NCI-H2107 (cell line): Measurements from ENCODE around the gene PRKAG1.

ENCODE experiments used
- DNase-seq: peaks from one replicate; lab custom pipeline; 2025; lab: John Stamatoyannopoulos, UW

The PRKAG1 gene

DNA sequence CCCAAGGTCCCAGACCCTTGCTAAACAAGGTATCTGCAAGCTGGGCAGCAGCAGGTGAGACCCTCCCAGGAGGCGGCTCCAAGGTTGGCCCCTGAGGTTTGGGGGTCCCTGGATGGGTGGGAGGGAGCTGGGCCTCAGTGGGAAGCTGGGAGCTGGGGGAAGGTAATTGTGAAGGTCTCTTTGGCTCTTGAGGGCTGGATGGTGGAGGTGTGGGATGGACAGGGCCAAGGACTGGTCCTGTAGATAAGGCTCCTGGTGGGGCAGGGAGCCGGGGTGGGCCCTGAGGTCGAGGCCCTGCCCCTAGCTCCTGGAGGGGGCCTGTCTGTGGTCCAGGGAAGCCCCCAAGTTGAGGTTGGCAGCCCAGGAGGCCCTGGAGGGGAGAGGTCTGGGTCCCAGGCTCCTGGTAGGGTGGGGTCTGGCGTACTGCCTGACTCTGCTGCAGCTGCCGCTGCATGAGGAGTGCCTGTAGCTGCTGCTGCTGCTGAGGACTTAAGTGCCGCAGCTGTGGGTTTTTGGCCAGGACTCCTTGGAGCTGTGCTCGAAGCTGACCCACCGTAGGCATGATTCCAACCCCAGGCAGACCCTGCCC, 13.1 kb upstream of the PRKAG1 start:
- DNase-seq: no peak

DNA sequence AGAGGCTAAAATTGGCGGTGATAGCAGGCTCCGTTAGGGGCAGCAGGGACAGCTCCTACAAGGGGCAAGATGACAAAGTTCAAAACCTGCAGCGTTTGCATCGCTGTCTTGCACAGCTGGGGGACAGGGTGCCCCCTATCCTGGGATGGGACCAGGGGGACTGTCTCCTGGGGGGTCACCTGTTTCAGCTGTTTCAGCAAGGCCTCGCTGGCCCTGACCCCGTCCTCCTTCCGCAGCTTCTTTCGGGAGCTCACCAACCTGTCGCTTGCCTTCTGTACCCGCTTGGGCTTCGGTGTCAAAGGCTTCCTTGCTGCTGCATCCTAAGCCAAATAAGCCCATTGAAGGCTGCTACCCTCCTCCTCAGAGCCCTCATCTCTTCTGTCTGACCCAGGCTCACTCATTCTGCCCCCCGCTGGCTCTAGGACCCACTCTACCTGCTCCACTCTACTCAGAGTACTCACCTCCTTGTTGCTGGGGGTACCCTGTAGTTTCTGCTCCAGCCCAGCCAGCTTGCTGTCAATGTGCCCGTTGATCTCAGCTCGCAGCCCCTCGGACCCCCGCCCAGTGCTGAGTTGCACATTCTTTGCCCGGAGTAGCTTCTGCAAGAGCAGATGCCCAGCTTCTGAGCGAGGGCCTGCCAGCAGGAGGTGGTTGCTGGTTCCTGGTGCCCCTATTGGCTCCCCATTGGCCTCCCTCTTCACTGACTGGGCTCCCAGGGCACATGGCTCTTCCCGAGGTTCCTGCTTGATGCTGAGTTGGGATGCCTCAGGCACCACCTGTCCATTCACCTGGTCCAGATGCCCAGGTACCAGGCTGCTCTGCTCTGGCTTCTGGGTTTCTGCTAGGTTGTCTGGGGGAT, 12.4 kb upstream of the PRKAG1 start:
- DNase-seq: no peak

DNA sequence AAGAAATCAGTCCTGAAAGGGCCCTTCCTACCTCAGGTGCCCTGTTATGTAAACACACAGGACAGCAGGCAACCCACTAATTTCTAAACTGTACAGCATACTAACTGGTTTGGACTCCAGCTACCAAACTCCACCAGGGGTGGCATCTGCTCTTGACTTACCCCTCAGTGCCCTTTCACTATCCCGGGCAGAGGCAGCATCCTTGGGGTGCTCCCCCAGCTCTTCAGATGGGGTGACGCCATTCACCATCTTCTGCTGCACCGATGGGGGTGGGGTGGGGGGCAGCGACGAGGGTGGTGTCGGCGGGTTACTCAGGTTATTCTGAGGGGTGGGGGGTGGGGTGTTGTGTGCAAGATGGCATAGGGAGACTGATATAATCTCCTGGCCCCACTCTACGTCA, 11.5 kb upstream of the PRKAG1 start:
- DNase-seq: no peak

DNA sequence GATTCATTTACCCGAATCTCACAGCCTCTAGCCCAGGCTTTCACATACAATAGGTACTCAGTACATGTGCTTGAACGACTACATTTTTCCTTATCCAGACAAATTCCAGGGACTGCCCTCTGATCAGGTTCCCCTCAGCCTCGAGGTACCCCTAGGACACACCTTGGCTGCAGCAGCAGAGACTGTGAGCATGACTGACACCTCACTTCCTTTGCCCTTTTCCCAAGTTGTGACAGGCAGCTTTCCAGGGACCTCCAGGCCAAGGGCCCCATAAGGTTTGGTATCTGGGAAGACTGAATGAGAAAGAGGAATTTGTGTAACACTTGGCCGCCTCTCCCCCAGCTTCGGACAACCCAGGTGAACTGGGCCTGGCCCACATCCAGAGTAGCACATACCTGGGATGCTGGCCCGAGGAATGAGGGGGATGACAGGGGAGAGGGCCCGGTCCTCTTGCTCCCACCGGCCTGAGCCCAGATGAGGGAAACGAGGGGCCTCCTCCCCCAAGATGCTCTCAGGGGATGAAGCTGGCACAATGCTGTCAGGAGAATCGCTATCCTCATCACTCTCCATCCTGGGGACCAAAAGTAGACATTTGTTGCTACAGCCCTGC, 10.2 kb upstream of the PRKAG1 start:
- no peak for DNase-seq

DNA sequence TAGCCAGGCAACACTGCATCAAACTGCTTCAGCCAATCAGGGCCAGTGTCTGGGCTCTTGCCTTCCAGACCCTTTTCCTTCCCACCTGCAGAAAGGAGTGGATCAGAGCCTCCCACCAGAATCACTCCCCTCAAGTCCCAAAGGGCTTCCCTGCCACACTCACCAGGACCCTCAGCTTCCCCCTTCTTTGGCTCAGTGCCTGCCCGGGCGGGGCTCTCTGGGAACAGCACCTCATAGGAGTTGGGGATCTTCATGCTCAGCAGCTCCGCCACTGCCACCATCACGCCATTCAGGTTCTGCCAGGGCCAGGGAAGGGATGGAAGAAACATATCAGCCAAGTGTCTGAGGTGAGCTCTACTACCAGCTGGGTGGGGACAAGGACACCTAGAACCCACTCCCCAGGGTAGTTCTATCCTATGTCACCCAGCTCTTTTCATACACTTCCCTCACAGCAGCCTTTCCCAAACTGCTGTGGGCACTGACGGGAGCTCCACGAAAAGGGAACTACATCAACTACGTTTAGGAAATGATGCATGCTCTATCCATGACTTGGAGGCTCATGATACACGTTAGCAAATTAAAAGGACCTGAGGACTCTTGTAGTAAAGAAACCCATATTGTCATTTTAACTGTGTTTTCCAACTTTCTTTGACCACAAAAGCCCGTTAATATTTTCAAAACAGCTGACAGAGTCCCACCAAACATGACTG, 9.4 kb upstream of the PRKAG1 start:
- DNase-seq: no peak

DNA sequence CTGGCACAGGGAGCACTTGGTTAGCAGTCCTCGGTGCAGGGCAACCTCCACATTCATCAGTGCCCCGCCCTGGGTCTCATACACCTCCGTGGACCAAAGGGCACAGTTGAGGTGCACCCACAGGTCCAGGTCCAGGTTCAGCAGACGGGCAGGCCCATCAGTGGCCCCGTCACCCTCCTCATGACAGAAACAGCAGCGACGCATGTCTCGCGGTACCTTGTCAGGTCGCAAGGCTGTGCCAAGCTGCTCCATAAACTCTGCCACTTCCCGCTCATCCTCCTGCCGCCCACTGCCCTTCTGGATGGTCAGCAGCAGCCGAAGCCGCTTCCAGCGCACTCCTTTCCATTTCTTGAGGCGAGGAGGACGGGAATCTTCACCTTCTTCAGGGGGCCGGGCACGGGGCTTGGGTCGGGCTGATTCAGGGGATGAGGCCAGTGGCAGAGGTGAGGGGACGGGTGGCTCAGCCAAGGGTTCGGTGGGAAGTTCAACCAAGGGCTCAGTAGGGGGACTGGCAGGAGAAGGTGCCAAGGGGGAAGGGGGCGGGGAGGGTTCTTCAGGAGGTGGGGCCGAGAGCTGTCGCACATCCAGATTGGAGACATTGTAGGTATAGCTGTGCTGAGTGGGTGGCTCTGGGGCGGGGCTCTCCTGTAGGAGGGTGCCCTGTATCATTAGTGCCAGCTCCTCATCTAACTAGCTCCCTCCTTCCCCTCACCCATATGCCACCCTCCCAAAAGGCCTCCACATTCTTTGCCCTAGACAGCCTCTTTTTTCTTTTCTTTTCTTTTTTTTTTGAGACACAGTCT, 8.3 kb upstream of the PRKAG1 start:
- no peak for DNase-seq

DNA sequence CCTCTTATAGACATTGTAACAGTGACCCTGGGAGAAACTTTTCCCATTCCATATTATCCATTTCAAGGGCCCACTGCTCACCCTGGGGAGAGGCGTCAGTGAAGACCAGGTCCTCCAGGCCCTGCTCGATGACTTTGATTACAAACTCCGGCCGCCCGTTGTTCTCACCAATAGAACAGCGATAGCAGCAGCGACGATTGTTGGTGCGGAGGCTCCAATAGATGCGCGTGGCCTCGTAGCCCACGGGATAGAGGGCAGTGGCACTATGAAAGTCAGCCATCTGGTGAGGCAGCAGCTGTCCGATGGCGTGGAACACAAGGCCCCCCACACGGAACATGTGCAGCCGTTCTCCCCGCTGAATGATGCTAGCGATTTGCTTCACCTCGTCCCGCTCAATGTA, 7.5 kb upstream of the PRKAG1 start:
- DNase-seq: no peak

DNA sequence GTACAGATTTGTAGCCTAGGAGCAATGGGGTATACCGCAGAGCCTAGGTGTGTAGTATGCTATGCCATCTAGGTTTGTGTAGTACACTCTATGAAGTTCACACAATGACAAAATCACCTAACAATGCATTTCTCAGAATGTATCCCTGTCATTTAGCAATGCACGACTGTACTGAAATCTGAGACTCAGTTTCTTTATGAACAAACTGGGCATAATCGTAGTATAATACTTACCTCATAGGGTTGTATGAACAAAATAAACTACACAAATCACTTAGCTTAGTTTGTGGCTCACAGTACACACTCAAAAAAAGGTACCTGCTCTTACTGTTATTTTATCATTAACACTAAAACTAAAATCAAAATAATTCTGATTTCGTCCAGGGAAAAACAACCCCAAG, 6.9 kb upstream of the PRKAG1 start:
- DNase-seq: no peak

DNA sequence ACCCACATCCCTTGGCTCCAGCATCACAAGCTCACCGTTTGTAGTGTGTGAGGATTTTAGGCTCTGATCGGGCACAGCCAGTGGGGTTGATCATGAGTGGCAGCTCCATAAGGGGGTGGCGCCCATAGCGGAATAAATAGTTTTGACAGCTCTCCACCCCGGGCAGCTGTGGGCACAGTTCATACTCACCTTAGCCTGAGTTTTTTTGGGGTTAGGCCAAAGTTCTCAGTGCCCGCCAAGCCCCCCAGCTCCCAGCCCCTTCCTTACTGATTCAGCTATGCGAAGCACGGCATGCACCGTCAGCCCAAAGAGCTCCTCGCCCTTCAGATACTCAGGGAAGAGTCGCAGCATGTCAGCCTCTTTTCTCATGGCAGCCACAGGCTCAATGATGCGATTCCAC, 6.0 kb upstream of the PRKAG1 start:
- DNase-seq: no peak

DNA sequence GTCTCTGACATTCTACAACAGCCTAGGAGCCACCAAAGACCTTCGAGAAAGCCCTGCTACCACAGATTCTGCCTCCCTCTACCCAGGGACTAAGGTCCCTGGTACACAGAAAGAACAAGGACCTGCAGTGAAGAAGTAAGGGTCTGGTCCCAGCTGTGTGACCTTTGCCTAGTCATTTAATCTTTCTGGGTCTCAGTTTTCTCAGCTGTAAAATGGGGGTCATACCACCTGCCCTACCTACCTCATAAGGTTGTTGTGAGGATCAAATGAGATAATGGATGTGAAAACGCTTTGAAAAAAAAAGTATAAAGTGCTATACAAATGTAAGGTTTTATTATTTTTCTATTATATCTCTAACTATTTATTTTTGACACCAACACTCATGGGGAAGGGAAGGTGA, 5.2 kb upstream of the PRKAG1 start:
- DNase-seq: no peak

DNA sequence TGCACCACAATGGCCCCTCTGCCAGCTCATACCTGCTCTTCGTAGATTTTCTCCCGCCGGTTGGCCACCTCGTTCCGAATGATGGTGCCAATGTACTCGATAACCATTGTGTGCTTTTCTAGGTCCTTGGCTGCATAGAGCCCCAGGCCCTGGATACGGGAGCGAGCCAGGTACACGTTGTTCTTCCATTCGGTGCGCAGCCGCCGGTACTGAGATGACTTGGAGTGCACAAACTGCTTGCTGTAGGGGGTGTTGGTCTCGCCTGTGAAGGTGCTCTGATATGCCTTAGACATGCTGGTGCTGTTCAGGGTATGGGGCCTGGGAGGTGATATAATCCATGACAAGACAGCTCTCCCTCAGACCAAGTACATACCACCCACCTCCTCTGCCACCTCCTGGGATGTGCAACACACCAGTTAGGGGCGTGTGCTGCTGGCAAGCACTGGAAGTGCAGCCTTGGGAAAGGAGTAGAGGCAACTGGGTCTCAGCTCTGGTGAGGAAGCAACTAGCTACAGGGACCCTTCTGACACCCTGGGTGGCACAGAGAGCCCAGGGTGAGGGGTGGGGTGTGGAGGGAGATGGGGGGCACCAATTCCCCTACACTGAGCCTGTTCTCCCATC, 4.1 kb upstream of the PRKAG1 start:
- no peak for DNase-seq

DNA sequence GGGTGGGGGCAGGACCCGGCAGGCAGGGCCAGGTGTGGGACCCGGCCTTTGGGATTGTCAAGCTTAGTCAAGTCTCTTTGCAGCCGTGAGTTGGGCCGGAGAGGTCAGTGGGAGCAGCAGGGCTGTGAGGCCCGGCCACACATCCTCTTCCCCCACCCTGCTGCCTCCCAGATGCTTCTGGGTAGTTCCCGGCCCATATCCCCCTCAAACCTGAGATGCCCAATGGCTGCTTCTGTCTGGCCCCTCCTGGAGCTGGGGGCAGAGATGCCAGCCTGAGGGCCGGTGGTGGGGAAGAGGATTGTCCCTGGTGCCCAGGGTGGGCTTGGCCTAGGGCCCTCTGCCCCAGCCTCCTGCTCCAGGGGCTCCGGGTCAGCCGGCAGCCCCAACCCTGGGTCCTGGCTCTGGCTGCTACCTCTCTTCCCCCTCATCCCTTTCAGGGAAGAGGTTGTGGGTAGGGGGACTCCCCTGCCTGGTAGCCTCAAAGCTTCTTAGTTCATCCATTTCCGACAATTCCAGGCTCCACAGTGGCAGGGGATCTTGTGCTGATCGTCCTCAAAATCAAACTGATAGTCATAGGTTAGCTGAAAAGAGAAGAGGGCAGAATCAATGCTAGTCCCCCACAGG, 2.8 kb upstream of the PRKAG1 start:
- DNase-seq: no peak

DNA sequence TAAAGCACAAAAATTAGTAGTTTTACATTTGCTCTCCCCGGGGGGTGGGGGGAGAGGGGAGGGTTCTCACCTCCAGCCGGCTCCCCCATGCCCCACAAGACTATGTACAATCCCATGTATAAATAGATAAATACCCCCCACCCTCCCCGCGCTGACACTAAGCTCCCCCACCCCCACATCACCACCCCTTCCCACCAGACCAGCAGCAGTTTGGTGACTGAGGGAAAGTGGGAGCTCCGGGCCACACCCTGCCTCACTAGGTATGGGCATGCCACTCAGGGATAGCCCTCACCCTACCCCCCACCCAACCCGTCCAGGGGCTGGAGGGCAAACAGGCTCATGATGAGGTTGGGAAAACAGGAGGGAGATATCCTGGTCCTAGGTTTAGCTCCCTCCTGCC, 1.9 kb upstream of the PRKAG1 start:
- DNase-seq: no peak

DNA sequence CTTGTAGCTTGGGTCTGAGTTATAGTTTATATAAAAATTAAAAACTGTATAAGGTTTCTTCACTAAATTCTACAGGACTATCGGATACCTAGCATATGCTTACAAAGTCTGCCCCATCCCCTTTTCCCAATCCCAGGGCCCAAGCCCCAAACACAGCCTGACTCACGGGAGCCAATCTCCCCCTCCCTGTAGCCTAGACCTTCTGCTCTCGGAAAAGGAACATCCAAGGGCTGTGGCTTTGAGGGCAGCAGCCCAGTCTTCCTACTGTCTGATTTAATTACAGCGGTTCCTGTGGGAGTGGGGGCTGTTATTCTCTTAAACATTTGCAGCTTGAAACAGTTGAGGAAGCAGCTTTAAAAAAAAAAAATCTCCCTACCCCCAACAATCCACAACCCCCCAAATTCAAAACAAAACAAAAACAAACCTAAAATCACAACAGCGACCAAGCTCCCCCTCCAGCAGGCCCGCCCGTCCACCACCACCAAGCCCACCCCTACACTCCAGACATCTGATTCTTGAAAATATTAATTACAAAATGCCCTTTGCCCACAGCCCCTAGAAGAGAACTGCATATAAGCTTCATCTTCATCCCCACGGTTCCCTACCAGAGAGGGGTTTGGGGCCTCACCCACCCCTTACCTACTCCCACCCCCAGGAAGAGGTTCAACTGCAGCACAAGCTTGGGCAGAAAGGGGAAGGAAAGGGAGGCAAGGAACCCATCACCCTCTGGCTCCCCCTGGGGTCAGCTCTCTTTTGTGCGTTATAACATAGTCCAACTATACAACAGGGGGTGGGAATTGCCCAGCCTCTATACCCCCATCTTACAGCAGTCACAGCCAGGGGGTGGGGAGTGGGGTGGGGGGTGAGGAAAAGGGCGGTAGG, 1.1 kb upstream of the PRKAG1 start:
- DNase-seq: no peak

DNA sequence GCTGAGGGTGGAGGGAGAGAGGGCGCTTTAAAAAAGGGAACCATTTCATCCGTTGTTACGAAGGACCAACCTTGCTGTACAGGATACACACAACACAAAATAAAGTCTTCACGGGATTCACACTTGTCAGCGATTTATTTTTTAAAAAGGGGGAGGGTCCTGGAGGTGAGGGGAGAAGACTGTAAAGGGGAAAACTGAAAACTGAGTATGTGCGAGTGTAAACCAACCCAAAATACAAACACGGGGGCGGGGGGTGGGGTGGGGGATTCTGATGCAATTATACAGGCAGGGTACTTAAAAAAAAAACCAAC, 499 bp upstream of the PRKAG1 start:
- no peak for DNase-seq

DNA sequence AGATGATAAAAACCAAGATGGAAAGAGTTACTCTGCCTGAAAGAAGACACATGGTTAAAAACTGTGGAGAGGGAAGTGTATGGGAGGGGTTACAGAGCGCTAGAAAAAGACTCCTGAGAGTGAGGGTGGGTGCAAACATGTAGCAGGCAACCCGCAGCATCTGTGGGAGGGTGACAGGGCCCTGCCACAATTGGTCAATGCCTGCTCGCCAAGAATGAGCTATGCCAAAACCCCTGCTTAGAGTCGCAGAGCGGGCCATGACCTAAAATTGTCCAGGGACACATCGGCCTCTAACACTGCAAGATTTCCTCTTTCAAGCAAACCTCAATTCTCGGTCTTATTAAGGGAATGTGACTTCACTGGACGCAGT, 700 bp downstream of the PRKAG1 start:
- no peak for DNase-seq

DNA sequence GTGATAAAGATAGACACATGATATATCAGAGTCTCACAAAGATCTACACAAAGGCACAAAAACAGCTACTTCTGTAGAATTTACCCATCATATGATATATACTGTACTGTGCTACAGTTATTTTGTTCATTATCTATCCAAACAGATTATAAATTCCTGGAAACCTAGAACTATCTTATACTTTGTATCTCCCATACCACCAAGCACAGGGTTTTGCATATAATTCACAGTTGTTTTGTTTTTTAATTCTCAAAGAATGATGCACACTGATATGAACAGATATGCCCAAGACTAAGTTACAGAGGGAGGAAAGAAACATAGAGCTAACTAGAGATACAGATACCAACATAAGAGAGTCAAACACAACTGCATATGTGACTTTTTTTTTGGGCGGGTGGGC, 3.4 kb downstream of the PRKAG1 start:
- no peak for DNase-seq

DNA sequence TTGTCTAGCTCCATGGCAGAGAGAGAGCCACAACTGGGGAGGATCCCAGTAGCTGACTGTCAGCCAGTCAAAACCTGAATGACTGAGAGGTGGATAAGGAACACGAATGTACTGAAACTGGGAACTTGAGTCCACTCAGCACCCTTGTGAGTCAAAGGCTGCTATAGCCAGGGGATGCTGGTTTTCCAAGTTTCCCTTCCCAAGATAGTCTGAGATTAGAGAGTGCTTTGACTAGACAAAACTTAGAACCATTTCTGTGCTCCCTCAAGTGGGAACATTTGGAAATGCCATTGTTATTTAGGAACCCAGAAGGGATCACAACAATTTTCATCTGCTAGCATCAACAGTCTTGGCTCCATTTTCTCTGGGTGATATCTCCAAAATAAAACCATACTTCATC, 4.0 kb downstream of the PRKAG1 start:
- no peak for DNase-seq

DNA sequence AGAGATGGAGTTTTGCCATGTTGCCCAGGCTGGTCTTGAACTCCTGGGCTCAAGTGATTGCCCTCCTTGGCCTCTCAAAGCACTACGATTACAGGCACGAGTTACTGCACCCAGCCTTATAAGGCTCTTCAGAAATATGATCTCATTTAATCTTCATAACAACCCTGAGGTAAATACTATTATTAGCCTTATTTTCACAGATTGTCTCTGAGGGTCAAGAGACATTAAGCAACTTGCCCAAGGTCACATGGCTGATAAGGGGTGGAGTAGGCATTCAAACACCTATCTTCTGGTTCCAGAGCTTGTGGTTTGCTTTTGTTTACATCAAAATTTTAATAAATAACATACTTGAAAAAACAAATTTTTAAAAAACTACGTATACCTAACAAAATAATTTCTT, 5.1 kb downstream of the PRKAG1 start:
- no peak for DNase-seq

DNA sequence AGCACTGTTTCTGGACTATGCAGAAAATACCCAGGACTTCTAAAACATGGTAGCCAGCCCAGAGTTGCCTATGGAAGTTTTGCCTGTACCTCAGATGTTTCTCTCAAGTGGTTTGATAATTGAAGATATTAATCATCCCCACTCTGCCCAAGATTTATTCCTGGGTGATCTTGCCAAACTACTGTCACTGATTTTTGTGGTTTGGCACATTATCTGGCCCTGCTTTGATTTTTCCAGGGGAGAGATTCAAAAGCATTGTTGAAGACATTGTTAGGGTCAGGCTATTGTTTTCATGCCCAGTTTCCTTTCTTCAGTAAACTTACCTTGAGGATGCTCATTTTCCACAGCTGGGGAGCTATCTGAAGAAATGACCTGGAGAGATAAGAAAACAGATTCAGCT, 5.8 kb downstream of the PRKAG1 start:
- no peak for DNase-seq
